ENCODE measurements around the gene MYNN.

MYNN gene

DNA sequence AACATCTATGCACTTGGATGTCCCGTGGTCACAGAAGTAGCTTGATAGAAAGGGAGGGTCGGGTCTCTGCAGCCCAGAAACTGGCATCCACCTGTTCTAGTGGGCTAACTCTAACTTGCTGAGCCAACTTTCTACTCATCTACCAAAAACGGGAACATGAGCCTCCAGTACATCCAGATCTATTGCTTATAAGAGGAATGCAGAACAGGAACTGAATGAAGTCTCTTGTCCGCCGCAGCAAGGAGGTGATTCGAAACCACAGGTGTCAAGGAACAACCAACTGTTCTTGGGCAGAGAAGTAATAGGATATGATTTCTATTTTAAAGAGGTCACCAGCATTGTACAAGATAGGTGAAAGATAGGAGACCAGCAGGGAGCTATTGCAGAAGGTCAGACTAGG lies 26.3 kb upstream of the MYNN start:
- Histone ChIP-seq H3F3A (ENCODE audit: insufficient read depth, low read length) (no peaks in the 10 kb centered on the region), H3K4me2 (ENCODE audit: low read length) (no peak overlapping the region), H3K9ac (ENCODE audit: low read length) (no peak overlapping the region), H3K79me2 (ENCODE audit: insufficient read depth, low read length) (no peaks in the 10 kb centered on the region), H2AFZ (ENCODE audit: low read length) (no peak overlapping the region), H3K4me3 (ENCODE audit: low read depth, low read length, poor library complexity, severe bottlenecking) (no peak overlapping the region), H3K9me2 (ENCODE audit: low read depth, low read length) (no peaks in the 10 kb centered on the region), H3K36me3 (ENCODE audit: insufficient read depth, low read length) (no peaks in the 10 kb centered on the region), H3K4me1 (ENCODE audit: insufficient read depth, low read length, severe bottlenecking) (no peaks in the 10 kb centered on the region), H3K27me3 (ENCODE audit: insufficient read depth, low read length) (peaks cover 9% of the 10 kb centered on the region), H4K20me1 (ENCODE audit: insufficient read depth, low read length) (no peaks in the 10 kb centered on the region), H3K9me3 (ENCODE audit: low read length) (no peaks in the 10 kb centered on the region), H3K27ac (ENCODE audit: low read depth, low read length, poor library complexity, severe bottlenecking) (no peak overlapping the region)
- TF ChIP-seq EZH2 (IDR thresholded peaks at IDR 0.05; ENCODE audit: borderline replicate concordance, low read length) = no peak
- TF ChIP-seq, protein P1, sequence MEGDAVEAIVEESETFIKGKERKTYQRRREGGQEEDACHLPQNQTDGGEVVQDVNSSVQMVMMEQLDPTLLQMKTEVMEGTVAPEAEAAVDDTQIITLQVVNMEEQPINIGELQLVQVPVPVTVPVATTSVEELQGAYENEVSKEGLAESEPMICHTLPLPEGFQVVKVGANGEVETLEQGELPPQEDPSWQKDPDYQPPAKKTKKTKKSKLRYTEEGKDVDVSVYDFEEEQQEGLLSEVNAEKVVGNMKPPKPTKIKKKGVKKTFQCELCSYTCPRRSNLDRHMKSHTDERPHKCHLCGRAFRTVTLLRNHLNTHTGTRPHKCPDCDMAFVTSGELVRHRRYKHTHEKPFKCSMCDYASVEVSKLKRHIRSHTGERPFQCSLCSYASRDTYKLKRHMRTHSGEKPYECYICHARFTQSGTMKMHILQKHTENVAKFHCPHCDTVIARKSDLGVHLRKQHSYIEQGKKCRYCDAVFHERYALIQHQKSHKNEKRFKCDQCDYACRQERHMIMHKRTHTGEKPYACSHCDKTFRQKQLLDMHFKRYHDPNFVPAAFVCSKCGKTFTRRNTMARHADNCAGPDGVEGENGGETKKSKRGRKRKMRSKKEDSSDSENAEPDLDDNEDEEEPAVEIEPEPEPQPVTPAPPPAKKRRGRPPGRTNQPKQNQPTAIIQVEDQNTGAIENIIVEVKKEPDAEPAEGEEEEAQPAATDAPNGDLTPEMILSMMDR (IDR thresholded peaks at IDR 0.05; ENCODE audit: low read length) = no peak

DNA sequence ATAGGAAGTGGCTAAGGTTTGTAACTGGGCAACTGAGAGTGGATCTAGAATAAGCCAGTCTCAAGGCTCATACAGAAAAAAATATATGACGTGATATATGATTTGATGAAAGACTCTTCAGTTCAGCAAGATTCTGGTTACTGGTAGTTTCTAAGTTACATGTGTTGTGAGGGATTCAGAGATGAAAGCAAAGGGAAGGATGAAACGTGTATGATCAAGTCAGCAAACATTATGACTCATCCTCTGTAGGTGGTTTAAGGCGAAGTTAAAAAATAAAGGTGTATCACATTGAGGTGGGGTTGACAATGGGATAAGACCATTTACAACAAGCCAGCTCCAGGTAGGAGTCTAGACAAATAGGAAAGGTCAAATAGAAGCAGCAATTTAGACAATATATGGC lies 24.5 kb upstream of the MYNN start:
- no peak overlapping the region for H3K27ac ChIP-seq (ENCODE audit: low read depth, low read length, poor library complexity, severe bottlenecking)
- H3K9ac ChIP-seq (ENCODE audit: low read length) = no peak overlapping the region
- H3K4me3 ChIP-seq (ENCODE audit: low read depth, low read length, poor library complexity, severe bottlenecking) = no peak overlapping the region
- H3K9me3 ChIP-seq (ENCODE audit: low read length) = no peaks in the 10 kb centered on the region
- H3K79me2 ChIP-seq (ENCODE audit: insufficient read depth, low read length) = no peaks in the 10 kb centered on the region
- no peak for TF ChIP-seq EZH2 (IDR thresholded peaks at IDR 0.05; ENCODE audit: borderline replicate concordance, low read length)
- TF ChIP-seq, protein P1 (IDR thresholded peaks at IDR 0.05; ENCODE audit: low read length) = no peak
- H3K9me2 ChIP-seq (ENCODE audit: low read depth, low read length) = no peaks in the 10 kb centered on the region
- H2AFZ ChIP-seq (ENCODE audit: low read length) = no peak overlapping the region
- H3K4me1 ChIP-seq (ENCODE audit: insufficient read depth, low read length, severe bottlenecking) = no peaks in the 10 kb centered on the region
- H3K4me2 ChIP-seq (ENCODE audit: low read length) = no peak overlapping the region
- H4K20me1 ChIP-seq (ENCODE audit: insufficient read depth, low read length) = no peaks in the 10 kb centered on the region
- no peaks in the 10 kb centered on the region for H3F3A ChIP-seq (ENCODE audit: insufficient read depth, low read length)
- no peaks in the 10 kb centered on the region for H3K36me3 ChIP-seq (ENCODE audit: insufficient read depth, low read length)
- H3K27me3 ChIP-seq (ENCODE audit: insufficient read depth, low read length) = peaks cover 9% of the 10 kb centered on the region

DNA sequence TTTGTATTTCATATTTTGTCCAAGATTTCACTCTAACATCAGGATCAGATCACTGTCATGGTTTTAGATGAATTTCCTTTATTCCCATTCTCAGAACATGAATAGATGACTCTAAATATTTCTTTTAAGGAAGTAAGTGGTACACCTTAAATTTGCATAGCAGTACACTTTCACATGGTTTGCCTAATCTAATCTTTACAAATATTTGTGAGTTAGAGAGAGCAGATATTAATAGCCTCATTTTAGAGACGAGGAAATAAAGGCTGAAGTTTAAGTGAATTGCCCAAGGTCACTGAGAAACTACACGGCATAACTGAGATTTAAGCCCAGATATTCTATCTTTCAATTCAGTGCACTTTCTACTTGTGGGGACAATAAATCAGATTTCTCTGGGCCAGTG lies 22.5 kb upstream of the MYNN start:
- no peaks in the 10 kb centered on the region for H3F3A ChIP-seq (ENCODE audit: insufficient read depth, low read length)
- H3K27me3 ChIP-seq (ENCODE audit: insufficient read depth, low read length) = peaks cover 9% of the 10 kb centered on the region
- H3K36me3 ChIP-seq (ENCODE audit: insufficient read depth, low read length) = no peaks in the 10 kb centered on the region
- no peaks in the 10 kb centered on the region for H4K20me1 ChIP-seq (ENCODE audit: insufficient read depth, low read length)
- no peaks in the 10 kb centered on the region for H3K4me1 ChIP-seq (ENCODE audit: insufficient read depth, low read length, severe bottlenecking)
- TF ChIP-seq, protein P1 (IDR thresholded peaks at IDR 0.05; ENCODE audit: low read length) = no peak
- no peak for TF ChIP-seq EZH2 (IDR thresholded peaks at IDR 0.05; ENCODE audit: borderline replicate concordance, low read length)
- H3K4me3 ChIP-seq (ENCODE audit: low read depth, low read length, poor library complexity, severe bottlenecking) = no peak overlapping the region
- H3K27ac ChIP-seq (ENCODE audit: low read depth, low read length, poor library complexity, severe bottlenecking) = no peak overlapping the region
- H3K79me2 ChIP-seq (ENCODE audit: insufficient read depth, low read length) = no peaks in the 10 kb centered on the region
- no peaks in the 10 kb centered on the region for H3K9me2 ChIP-seq (ENCODE audit: low read depth, low read length)
- H2AFZ ChIP-seq (ENCODE audit: low read length) = no peak overlapping the region
- H3K9me3 ChIP-seq (ENCODE audit: low read length) = no peaks in the 10 kb centered on the region
- no peak overlapping the region for H3K4me2 ChIP-seq (ENCODE audit: low read length)
- no peak overlapping the region for H3K9ac ChIP-seq (ENCODE audit: low read length)
